OCI-LY3 (cell line): ENCODE results near the gene AK4.

Experiments
- H2AFZ ChIP-seq: fragments of 200-600, 300-600 bp; shearing (Covaris generic); 2 replicates; pipeline ENCODE4 v1.6.0; 2014; ENCODE audit warnings: antibody characterized with exemption, low read depth, low read length
- H3K27ac ChIP-seq: fragments of 200-600, 300-600 bp; sonication (generic); 2 replicates; pipeline ENCODE4 v1.5.1; 2014; ENCODE audit warnings: mild to moderate bottlenecking, low read length, moderate library complexity, mixed read lengths
- H3K27me3 ChIP-seq: fragments of 200-600, 300-600 bp; sonication (generic); 2 replicates; pipeline ENCODE4 v1.6.1; 2014; ENCODE audit warnings: low read depth, low read length, mixed read lengths
- H3K36me3 ChIP-seq: fragments of 200-600, 300-600 bp; sonication (generic); replicated peaks from 2 replicates; pipeline ENCODE3; 2014; ENCODE audit warnings: low read depth, low read length, mixed read lengths
- H3K4me1 ChIP-seq: fragments of 300-600, 200-600 bp; sonication (generic); 2 replicates; pipeline ENCODE4 v1.6.1; 2014; ENCODE audit warnings: low read length, mixed read lengths
- H3K4me2 ChIP-seq: fragments of 200-600, 300-600 bp; sonication (generic); 2 replicates; pipeline ENCODE4 v1.6.1; 2014; ENCODE audit warnings: low read length, mixed read lengths
- H3K4me3 ChIP-seq: fragments of 300-600, 200-600 bp; sonication (generic); 2 replicates; pipeline ENCODE4 v1.5.1; 2014; ENCODE audit warnings: antibody characterized with exemption, mild to moderate bottlenecking, low read length, moderate library complexity
- H3K79me2 ChIP-seq: fragments of 300-600, 200-600 bp; shearing (Covaris generic); 2 replicates; pipeline ENCODE4 v1.6.1; 2014; ENCODE audit warnings: mild to moderate bottlenecking, low read length, mixed read lengths
- H3K9ac ChIP-seq: fragments of 300-600, 200-600 bp; shearing (Covaris generic); 2 replicates; pipeline ENCODE4 v1.6.0; 2014; ENCODE audit warnings: mild to moderate bottlenecking, low read length, moderate library complexity
- H3K9me3 ChIP-seq: fragments of 200-600, 300-600 bp; shearing (Covaris generic); 2 replicates; pipeline ENCODE4 v1.6.1; 2014; ENCODE audit warnings: low read length, mixed read lengths; ENCODE audit not compliant: insufficient read depth
- H4K20me1 ChIP-seq: fragments of 200-600, 300-600 bp; sonication (generic); 2 replicates; pipeline ENCODE4 v1.6.1; 2016; ENCODE audit warnings: low read length, mixed read lengths; ENCODE audit not compliant: insufficient read depth
- CTCF ChIP-seq: fragments of 200-600, 300-600 bp; sonication (generic); IDR thresholded peaks from 2 replicates; pipeline ENCODE4 v1.5.1; 2014; ENCODE audit warnings: antibody characterized with exemption, low read length, low read depth
- EZH2phosphoT487 ChIP-seq: fragments of 200-600 bp; shearing (Covaris generic); IDR thresholded peaks from 2 replicates; pipeline ENCODE4 v1.6.1; 2018; ENCODE audit warnings: antibody characterized with exemption, mixed run types, low read depth

AK4 gene

GRCh38 chr1:65172936-65173690 lies 25.1 kb downstream of the AK4 start:
- Histone ChIP-seq H3K27ac (no peak overlapping the region), H3K9me3 (no peaks in the 10 kb centered on the region), H3K79me2 (peaks cover 32% of the 10 kb centered on the region), H3K27me3 (no peaks in the 10 kb centered on the region), H3K4me3 (no peak overlapping the region), H3K4me2 (no peak overlapping the region), H3K36me3 (no peaks in the 10 kb centered on the region), H4K20me1 (peaks cover 57% of the 10 kb centered on the region), H3K4me1 (peaks cover 4% of the 10 kb centered on the region; the same call in 1 of the 2 replicates), H2AFZ (no peak overlapping the region), H3K9ac (no peak overlapping the region)
- TF ChIP-seq EZH2phosphoT487: no peak
- TF ChIP-seq CTCF: no peak

- no peaks in the 10 kb centered on the region for H3K36me3 ChIP-seq
- H3K27me3 ChIP-seq: no peaks in the 10 kb centered on the region
- no peak overlapping the region for H3K27ac ChIP-seq
- TF ChIP-seq EZH2phosphoT487: no peak
- no peak for TF ChIP-seq CTCF
- H3K79me2 ChIP-seq: peaks cover 25% of the 10 kb centered on the region
- peaks cover 64% of the 10 kb centered on the region for H4K20me1 ChIP-seq
- H3K4me3 ChIP-seq: no peak overlapping the region
- H3K9ac ChIP-seq: no peak overlapping the region
- no peaks in the 10 kb centered on the region for H3K9me3 ChIP-seq
- H3K4me1 ChIP-seq: peaks cover 4% of the 10 kb centered on the region; the same call in 1 of the 2 replicates
- H2AFZ ChIP-seq: no peak overlapping the region
- no peak overlapping the region for H3K4me2 ChIP-seq
These were observed 26.6 kb downstream of the AK4 start for GRCh38 chr1:65174585-65174984.

- H3K27ac ChIP-seq: no peak overlapping the region
- no peak overlapping the region for H3K4me2 ChIP-seq
- H3K79me2 ChIP-seq: peaks cover 21% of the 10 kb centered on the region
- H3K9me3 ChIP-seq: no peaks in the 10 kb centered on the region
- no peak overlapping the region for H2AFZ ChIP-seq
- H4K20me1 ChIP-seq: peaks cover 72% of the 10 kb centered on the region
- no peak for TF ChIP-seq CTCF
- no peak for TF ChIP-seq EZH2phosphoT487
- H3K27me3 ChIP-seq: no peaks in the 10 kb centered on the region
- H3K4me1 ChIP-seq: peaks cover 4% of the 10 kb centered on the region; the same call in 1 of the 2 replicates
- H3K9ac ChIP-seq: no peak overlapping the region
- H3K36me3 ChIP-seq: no peaks in the 10 kb centered on the region
- no peak overlapping the region for H3K4me3 ChIP-seq
These were observed 27.4 kb downstream of the AK4 start for GRCh38 chr1:65175171-65176055.

- Histone ChIP-seq H3K79me2 (peaks cover 24% of the 10 kb centered on the region), H3K9ac (no peak overlapping the region), H3K9me3 (no peaks in the 10 kb centered on the region), H4K20me1 (peaks cover 78% of the 10 kb centered on the region), H3K27ac (no peak overlapping the region), H3K36me3 (no peaks in the 10 kb centered on the region), H3K4me2 (no peak overlapping the region), H3K27me3 (no peaks in the 10 kb centered on the region), H3K4me1 (peaks cover 4% of the 10 kb centered on the region; the same call in 1 of the 2 replicates), H3K4me3 (no peak overlapping the region), H2AFZ (no peak overlapping the region)
- no peak for TF ChIP-seq EZH2phosphoT487
- TF ChIP-seq CTCF: no peak
These were observed 28.1 kb downstream of the AK4 start for GRCh38 chr1:65176056-65176450.
